Activated naive CD8-positive, alpha-beta T cell treated with anti-CD3 and anti-CD28 coated beads, Interleukin-2, amount 10 ng/mL, durations not matched to agents 7 days and 5 days (primary cell): ENCODE data around the gene PALM3. TPM values are rescaled to one million over a fixed set of nuclear protein-coding genes. Genes with fewer than 3 reads are reported as not detected.
"Not testable (repeated sequence)": the region's sequence is repeated elsewhere in the genome, so short reads cannot be mapped to it uniquely, and the experiment has no call there.

Experiments
- ATAC-seq: fragments of 150-1000 bp; cut with Tn5 transposase; one replicate; pipeline ENCODE4 v1.10.0; 2021; ENCODE audit warnings: low read depth, moderate library complexity
- POLR2A ChIA-PET: fragments of 350-600 bp; sonication (Branson Sonifier 250); formaldehyde crosslinking; loops from one replicate; lab custom pipeline; 2021; ENCODE audit warnings: antibody characterized with exemption; lab: Charles Lee
- DNase-seq: peaks from one replicate; pipeline ENCODE4 v3.0.0; 2021
- H3K27ac Mint-ChIP-seq: one replicate; pipeline ENCODE4 v1.8.0; 2022; ENCODE audit warnings: mild to moderate bottlenecking, mixed read lengths
- H3K27me3 Mint-ChIP-seq: one replicate; pipeline ENCODE4 v1.8.0; 2022; ENCODE audit warnings: mild to moderate bottlenecking, moderate library complexity, mixed read lengths
- H3K36me3 Mint-ChIP-seq: one replicate; pipeline ENCODE4 v1.8.0; 2021; ENCODE audit warnings: mild to moderate bottlenecking, mixed read lengths
- H3K4me1 Mint-ChIP-seq: one replicate; pipeline ENCODE4 v1.8.0; 2021; ENCODE audit warnings: mixed read lengths
- H3K4me3 Mint-ChIP-seq: one replicate; pipeline ENCODE4 v1.8.0; 2022; ENCODE audit warnings: mild to moderate bottlenecking, moderate library complexity, mixed read lengths
- H3K9me3 Mint-ChIP-seq: one replicate; pipeline ENCODE4 v1.8.0; 2021; ENCODE audit warnings: mixed read lengths
- total RNA-seq, 2 experiments: library from RNA; stranded (reverse); gene quantifications; one replicate each; pipeline ENCODE4 v1.2.3, GENCODE V29; 2021

PALM3 gene
- total RNA-seq, 2 experiments from 2014 or later: not detected

GRCh38 chr19:14030997-14031718 is 30.7 kb downstream of the PALM3 start:
- Mint-ChIP-seq H3K27ac (peak overlapping the region; percentile 97), H3K4me3 (peak overlapping the region; percentile 97), H3K27me3 (peaks cover 4% of the 10 kb centered on the region), H3K9me3 (no peaks in the 10 kb centered on the region), H3K36me3 (peaks cover 8% of the 10 kb centered on the region), H3K4me1 (peaks cover 15% of the 10 kb centered on the region)
- ATAC-seq: no peak
- POLR2A ChIA-PET: interaction anchor here (1.0 to 3.3 kb wide), 21 partner anchors 9 to 150 kb away, joined by 3 to 43 read pairs (median 7); partner anchors contain the start of genes DCAF15, MISP3 and RFX1
- no peak for DNase-seq

GRCh38 chr19:14028901-14029300 is 33.0 kb downstream of the PALM3 start:
- Mint-ChIP-seq H3K9me3 (no peaks in the 10 kb centered on the region), H3K4me3 (no peak overlapping the region), H3K27me3 (peaks cover 4% of the 10 kb centered on the region), H3K4me1 (peaks cover 12% of the 10 kb centered on the region), H3K36me3 (peaks cover 4% of the 10 kb centered on the region), H3K27ac (no peak overlapping the region)
- POLR2A ChIA-PET: interaction anchor here (1.0 kb wide), 1 partner anchor 95 kb away, joined by 3 read pairs; no protein-coding TSS in a partner anchor
- ATAC-seq (no peak), DNase-seq (no peak)

DNA sequence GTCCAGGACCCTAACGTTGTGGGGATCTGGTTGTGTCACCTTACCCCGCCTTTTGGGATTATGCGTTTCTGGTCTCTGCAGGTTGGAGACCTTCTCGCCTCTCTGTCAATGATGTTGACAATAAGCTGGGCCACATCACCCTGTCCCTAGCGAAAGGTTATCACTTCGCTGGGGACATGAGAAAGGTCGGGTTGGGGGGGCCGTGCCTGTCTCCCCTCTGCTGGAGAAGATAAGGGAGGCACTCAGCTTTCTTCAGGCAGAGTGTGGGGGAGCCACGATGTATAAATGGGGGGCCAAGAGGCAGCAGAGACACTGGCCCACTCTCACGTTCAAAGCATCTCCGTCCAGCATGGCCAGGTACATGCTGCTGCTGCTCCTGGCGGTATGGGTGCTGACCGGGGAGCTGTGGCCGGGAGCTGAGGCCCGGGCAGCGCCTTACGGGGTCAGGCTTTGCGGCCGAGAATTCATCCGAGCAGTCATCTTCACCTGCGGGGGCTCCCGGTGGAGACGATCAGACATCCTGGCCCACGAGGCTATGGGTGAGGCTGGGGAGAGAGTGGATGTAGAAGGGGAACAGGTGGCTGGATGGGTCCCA is 33.9 kb downstream of the PALM3 start, which contains the start of gene RLN3:
Gene RLN3 (plus strand): TSS at position 293 of the 595 bp plus-strand sequence. CDS start 57 bp downstream, at position 350.
- Mint-ChIP-seq H3K27me3 (peaks cover 4% of the 10 kb centered on the region), H3K4me3 (no peak within 1 kb of the TSS), H3K27ac (no peak within 1 kb of the TSS), H3K36me3 (peaks cover 4% of the 10 kb centered on the region), H3K9me3 (no peaks in the 10 kb centered on the region), H3K4me1 (peaks cover 15% of the 10 kb centered on the region)
- no peak for ATAC-seq
- POLR2A ChIA-PET: interaction anchor here (0.6 kb wide), 2 partner anchors 43 to 53 kb away, joined by 5 to 6 read pairs; no protein-coding TSS in a partner anchor
- no peak for DNase-seq

- peaks cover 11% of the 10 kb centered on the region for H3K4me1 Mint-ChIP-seq
- H3K4me3 Mint-ChIP-seq, DNase-seq, ATAC-seq, H3K27me3 Mint-ChIP-seq, H3K36me3 Mint-ChIP-seq, H3K9me3 Mint-ChIP-seq, H3K27ac Mint-ChIP-seq: not testable (repeated sequence)
- POLR2A ChIA-PET: interaction anchor here (1.2 to 1.3 kb wide), 2 partner anchors 20 to 75 kb away, joined by 3 to 4 read pairs; partner anchors contain the start of gene RFX1
These were observed 35.2 kb downstream of the PALM3 start for GRCh38 chr19:14026652-14027192.

- Mint-ChIP-seq H3K27ac (peak overlapping the region; percentile 28), H3K4me3 (no peak overlapping the region), H3K4me1 (peaks cover 5% of the 10 kb centered on the region), H3K36me3 (no peaks in the 10 kb centered on the region), H3K27me3 (peaks cover 4% of the 10 kb centered on the region), H3K9me3 (no peaks in the 10 kb centered on the region)
- DNase-seq (no peak), ATAC-seq (no peak)
- POLR2A ChIA-PET: interaction anchor here (0.7 kb wide), 1 partner anchor 60 kb away, joined by 5 read pairs; no protein-coding TSS in a partner anchor
These were observed 38.3 kb downstream of the PALM3 start for GRCh38 chr19:14023404-14024235.

DNA sequence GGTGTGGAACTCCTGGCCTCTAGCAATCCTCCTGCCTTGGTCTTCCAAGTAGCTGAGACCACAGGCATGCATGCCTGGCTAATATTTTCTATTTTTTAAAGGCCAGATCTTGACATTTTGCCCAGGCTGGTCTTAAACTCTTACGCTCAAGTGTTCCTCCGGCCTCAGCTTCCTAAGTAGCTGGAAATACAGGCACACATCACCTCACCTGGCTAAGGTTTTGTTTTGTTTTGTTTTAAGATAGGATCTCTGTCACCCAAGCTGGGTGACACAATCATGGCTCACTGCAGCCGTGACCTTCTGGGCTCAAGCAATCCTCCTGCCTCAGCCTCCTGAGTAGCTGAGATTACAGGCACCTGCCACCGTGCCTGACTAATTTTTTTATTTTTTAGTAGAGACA is 39.4 kb downstream of the PALM3 start:
- Mint-ChIP-seq H3K4me1 (peaks cover 6% of the 10 kb centered on the region), H3K27me3 (peaks cover 3% of the 10 kb centered on the region), H3K9me3 (no peaks in the 10 kb centered on the region), H3K36me3 (no peaks in the 10 kb centered on the region), H3K4me3 (no peak overlapping the region), H3K27ac (no peak overlapping the region)
- no peak for DNase-seq
- POLR2A ChIA-PET: interaction anchor here (1.7 to 1.9 kb wide), 2 partner anchors 9 to 16 kb away, joined by 14 to 21 read pairs; partner anchors contain the start of genes IL27RA and RFX1
- no peak for ATAC-seq

DNA sequence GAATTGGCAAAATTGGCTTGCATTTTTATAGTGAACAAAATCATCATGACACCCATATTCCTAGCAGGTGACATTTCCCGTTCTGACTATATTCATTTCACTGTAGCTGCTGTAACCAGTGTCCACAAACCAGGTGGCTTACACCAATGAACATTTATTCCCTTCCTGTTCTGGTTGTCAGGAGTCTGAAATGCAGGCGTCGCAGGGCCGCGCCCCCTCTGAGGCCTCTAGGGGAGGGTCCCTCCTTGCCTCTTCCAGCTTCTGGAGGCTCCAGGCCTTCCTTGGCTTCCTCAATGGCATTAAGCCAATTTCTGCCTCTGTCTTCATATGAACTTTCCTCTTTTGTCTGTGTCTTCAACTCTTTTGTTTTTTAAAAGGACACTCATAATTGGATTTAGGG is 40.4 kb downstream of the PALM3 start:
- Mint-ChIP-seq H3K4me1 (peaks cover 6% of the 10 kb centered on the region), H3K27ac (no peak overlapping the region), H3K36me3 (no peaks in the 10 kb centered on the region), H3K9me3 (no peaks in the 10 kb centered on the region), H3K4me3 (no peak overlapping the region), H3K27me3 (no peaks in the 10 kb centered on the region)
- POLR2A ChIA-PET: interaction anchor here (1.0 to 1.9 kb wide), 3 partner anchors 10 to 61 kb away, joined by 7 to 21 read pairs (median 14); partner anchors contain the start of genes IL27RA and RFX1
- DNase-seq (no peak), ATAC-seq (no peak)

GRCh38 chr19:14019739-14020138 is 42.1 kb downstream of the PALM3 start:
- not testable (repeated sequence) for ATAC-seq, H3K36me3 Mint-ChIP-seq, H3K9me3 Mint-ChIP-seq, DNase-seq, H3K27ac Mint-ChIP-seq, H3K27me3 Mint-ChIP-seq, H3K4me3 Mint-ChIP-seq, H3K4me1 Mint-ChIP-seq
- POLR2A ChIA-PET: interaction anchor here (1.2 to 1.7 kb wide), 2 partner anchors 12 to 67 kb away, joined by 6 to 10 read pairs; partner anchors contain the start of genes DCAF15 and IL27RA

DNA sequence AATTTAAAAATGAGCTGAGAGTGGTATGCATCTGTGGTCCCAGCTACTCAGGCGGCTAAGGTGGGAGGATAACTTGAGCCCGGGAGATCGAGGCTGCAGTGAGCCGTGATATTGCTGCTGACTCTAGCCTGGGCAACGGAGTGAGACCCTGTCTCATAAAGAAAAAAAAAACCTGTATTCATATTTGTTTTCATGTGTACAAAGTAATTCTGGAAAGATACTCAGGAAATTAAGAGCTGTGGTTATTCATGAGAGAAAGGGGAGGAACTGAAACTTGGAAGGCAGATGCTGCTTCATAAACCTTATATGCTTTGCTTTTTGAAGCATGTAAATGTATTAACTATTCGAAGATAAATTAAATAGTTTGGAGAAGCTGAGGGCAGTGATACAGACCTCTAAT is 42.8 kb downstream of the PALM3 start:
- peaks cover 6% of the 10 kb centered on the region for H3K4me1 Mint-ChIP-seq
- H3K27ac Mint-ChIP-seq: no peak overlapping the region
- no peaks in the 10 kb centered on the region for H3K27me3 Mint-ChIP-seq
- no peaks in the 10 kb centered on the region for H3K9me3 Mint-ChIP-seq
- POLR2A ChIA-PET: interaction anchor here (0.6 to 1.7 kb wide), 4 partner anchors 12 to 271 kb away, joined by 3 to 10 read pairs (median 6); partner anchors contain the start of genes DCAF15 and IL27RA
- H3K4me3 Mint-ChIP-seq: no peak overlapping the region
- ATAC-seq (no peak), DNase-seq (no peak)
- no peaks in the 10 kb centered on the region for H3K36me3 Mint-ChIP-seq

- DNase-seq (no peak), ATAC-seq (no peak)
- Mint-ChIP-seq H3K9me3 (no peaks in the 10 kb centered on the region), H3K36me3 (no peaks in the 10 kb centered on the region), H3K27ac (no peak overlapping the region), H3K4me1 (peaks cover 1% of the 10 kb centered on the region), H3K27me3 (no peaks in the 10 kb centered on the region), H3K4me3 (no peak overlapping the region)
- POLR2A ChIA-PET: interaction anchor here (0.6 to 1.4 kb wide), 2 partner anchors 9 to 114 kb away, joined by 4 to 5 read pairs; partner anchors contain the start of gene RFX1
These were observed 46.3 kb downstream of the PALM3 start for GRCh38 chr19:14015524-14016035.

- Mint-ChIP-seq H3K9me3 (no peaks in the 10 kb centered on the region), H3K36me3 (no peaks in the 10 kb centered on the region), H3K4me3 (no peak overlapping the region), H3K4me1 (no peaks in the 10 kb centered on the region), H3K27ac (no peak overlapping the region), H3K27me3 (no peaks in the 10 kb centered on the region)
- POLR2A ChIA-PET: no interaction called here
- no peak for ATAC-seq
- no peak for DNase-seq
These were observed 49.4 kb downstream of the PALM3 start for GRCh38 chr19:14012378-14012915.
